Measurements from ENCODE around the gene GALK2. TPM values are rescaled to one million over a fixed set of nuclear protein-coding genes. Genes with fewer than 3 reads are reported as not detected.
"Not testable (repeated sequence)": the region's sequence is repeated elsewhere in the genome, so short reads cannot be mapped to it uniquely, and the experiment has no call there.

The GALK2 gene
- total RNA-seq, 1 experiment from 2014 or later: 27.0 TPM

DNA sequence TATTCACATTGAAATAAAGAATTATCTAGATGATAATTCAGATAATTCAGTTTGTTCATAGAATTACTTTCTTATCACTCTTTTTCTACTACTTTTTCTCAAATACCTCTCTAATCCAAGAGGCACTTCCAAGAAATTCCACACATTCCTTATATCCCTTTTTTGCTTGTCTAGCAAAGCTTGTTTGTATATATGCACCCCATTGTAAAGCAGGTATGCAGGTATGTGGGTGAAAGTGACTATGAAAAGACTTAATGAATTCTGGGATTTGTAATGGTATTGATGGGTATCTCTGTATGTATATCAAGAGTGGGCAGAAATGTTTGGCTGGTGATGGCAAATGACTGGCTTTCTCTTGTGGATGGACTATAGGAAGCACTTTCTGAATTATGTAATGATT is 158.9 kb downstream of the GALK2 start:
- H3K79me2 ChIP-seq (ENCODE audit: low read length): no peaks in the 10 kb centered on the region
- H4K20me1 ChIP-seq (ENCODE audit: insufficient read depth, low read depth, low read length): no peaks in the 10 kb centered on the region
- H2AFZ ChIP-seq (ENCODE audit: low read length): no peak overlapping the region
- H3K36me3 ChIP-seq (ENCODE audit: insufficient read depth, low read length): no peaks in the 10 kb centered on the region
- no peak overlapping the region for H3K4me2 ChIP-seq (ENCODE audit: low read depth, low read length, poor library complexity, severe bottlenecking)
- H3K9ac ChIP-seq (ENCODE audit: low read length): no peak overlapping the region
- no peaks in the 10 kb centered on the region for H3K4me1 ChIP-seq (ENCODE audit: low read length)
- no peak overlapping the region for H3K4me3 ChIP-seq (ENCODE audit: low read length)
- no peaks in the 10 kb centered on the region for H3K9me2 ChIP-seq (replicated peaks; ENCODE audit: insufficient read depth, low read length)
- no peaks in the 10 kb centered on the region for H3K27me3 ChIP-seq (ENCODE audit: low read length)
- DNase-seq: no peak
- no peak overlapping the region for H3K27ac ChIP-seq (ENCODE audit: low read length)
- H3K9me3 ChIP-seq (ENCODE audit: low read length): no peaks in the 10 kb centered on the region

- DNase-seq: no peak
- no peaks in the 10 kb centered on the region for H4K20me1 ChIP-seq (ENCODE audit: insufficient read depth, low read depth, low read length)
Measured at GRCh38 chr15:49330166-49330565, 160.1 kb downstream of the GALK2 start.

GRCh38 chr15:49331442-49331841 is 161.4 kb downstream of the GALK2 start:
- Histone ChIP-seq H3K27me3 (ENCODE audit: low read length) (no peaks in the 10 kb centered on the region), H3K36me3 (ENCODE audit: insufficient read depth, low read length) (no peaks in the 10 kb centered on the region), H3K4me2 (ENCODE audit: low read depth, low read length, poor library complexity, severe bottlenecking) (no peak overlapping the region), H4K20me1 (ENCODE audit: insufficient read depth, low read depth, low read length) (no peaks in the 10 kb centered on the region), H3K9me3 (ENCODE audit: low read length) (no peaks in the 10 kb centered on the region), H3K9me2 (replicated peaks; ENCODE audit: insufficient read depth, low read length) (no peaks in the 10 kb centered on the region), H3K4me3 (ENCODE audit: low read length) (no peak overlapping the region), H3K4me1 (ENCODE audit: low read length) (no peaks in the 10 kb centered on the region), H3K27ac (ENCODE audit: low read length) (no peak overlapping the region), H3K79me2 (ENCODE audit: low read length) (no peaks in the 10 kb centered on the region), H2AFZ (ENCODE audit: low read length) (no peak overlapping the region), H3K9ac (ENCODE audit: low read length) (no peak overlapping the region)
- DNase-seq: no peak

More at GRCh38 chr15:49330166-49330565, 160.1 kb downstream of the GALK2 start:
- H3K9me3 ChIP-seq (ENCODE audit: low read length): no peaks in the 10 kb centered on the region
- H3K9me2 ChIP-seq (replicated peaks; ENCODE audit: insufficient read depth, low read length): no peaks in the 10 kb centered on the region
- H3K4me3 ChIP-seq (ENCODE audit: low read length): no peak overlapping the region
- no peak overlapping the region for H3K27ac ChIP-seq (ENCODE audit: low read length)
- no peaks in the 10 kb centered on the region for H3K4me1 ChIP-seq (ENCODE audit: low read length)
- H3K79me2 ChIP-seq (ENCODE audit: low read length): no peaks in the 10 kb centered on the region
- H2AFZ ChIP-seq (ENCODE audit: low read length): no peak overlapping the region
- no peak overlapping the region for H3K4me2 ChIP-seq (ENCODE audit: low read depth, low read length, poor library complexity, severe bottlenecking)
- H3K27me3 ChIP-seq (ENCODE audit: low read length): no peaks in the 10 kb centered on the region
- H3K36me3 ChIP-seq (ENCODE audit: insufficient read depth, low read length): no peaks in the 10 kb centered on the region
- no peak overlapping the region for H3K9ac ChIP-seq (ENCODE audit: low read length)

DNA sequence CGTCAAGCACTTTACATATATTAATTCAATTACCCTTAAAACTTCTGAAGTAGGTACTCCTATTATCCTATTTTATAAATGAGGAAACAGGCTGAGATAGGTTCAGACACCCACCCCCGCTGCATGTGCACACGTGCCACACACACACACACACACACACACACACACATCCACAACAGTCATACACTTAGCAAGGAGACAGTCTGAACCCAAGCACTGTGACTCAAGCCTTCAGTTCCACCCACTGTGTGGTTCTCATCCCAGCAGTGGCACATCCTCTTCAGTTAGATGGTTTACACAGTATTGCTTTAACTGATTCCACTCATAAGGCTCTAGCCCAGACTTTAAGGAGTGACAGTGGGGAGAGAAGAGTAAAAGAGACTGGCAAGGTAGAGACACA is 161.9 kb downstream of the GALK2 start:
- Histone ChIP-seq H3K27me3 (ENCODE audit: low read length) (no peaks in the 10 kb centered on the region), H3K4me2 (ENCODE audit: low read depth, low read length, poor library complexity, severe bottlenecking) (no peak overlapping the region), H3K4me3 (ENCODE audit: low read length) (no peak overlapping the region), H3K27ac (ENCODE audit: low read length) (no peak overlapping the region), H3K79me2 (ENCODE audit: low read length) (no peaks in the 10 kb centered on the region), H3K4me1 (ENCODE audit: low read length) (no peaks in the 10 kb centered on the region), H2AFZ (ENCODE audit: low read length) (no peak overlapping the region), H3K36me3 (ENCODE audit: insufficient read depth, low read length) (no peaks in the 10 kb centered on the region), H3K9me2 (replicated peaks; ENCODE audit: insufficient read depth, low read length) (no peaks in the 10 kb centered on the region), H4K20me1 (ENCODE audit: insufficient read depth, low read depth, low read length) (no peaks in the 10 kb centered on the region), H3K9ac (ENCODE audit: low read length) (no peak overlapping the region), H3K9me3 (ENCODE audit: low read length) (no peaks in the 10 kb centered on the region)
- DNase-seq: no peak

DNA sequence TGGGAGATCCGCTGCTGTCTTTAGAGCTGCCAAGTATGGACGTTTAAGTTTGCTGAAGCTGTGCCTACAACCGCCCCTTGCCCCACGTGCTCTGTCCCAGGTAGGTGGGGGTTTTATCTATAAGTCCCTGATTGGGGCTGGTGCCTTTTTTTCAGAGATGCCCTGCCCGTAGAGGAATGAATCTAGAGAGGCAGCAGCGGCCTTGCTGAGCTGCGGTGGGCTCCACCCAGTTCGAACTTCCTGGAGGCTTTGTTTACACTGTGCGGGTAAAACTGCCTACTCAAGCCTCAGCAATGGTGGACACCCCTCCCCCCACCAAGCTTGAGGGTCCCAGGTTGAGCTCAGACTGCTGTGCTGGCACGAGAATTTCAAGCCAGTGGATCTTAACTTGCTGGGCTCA is 169.6 kb downstream of the GALK2 start:
- Histone ChIP-seq H3K27me3 (ENCODE audit: low read length) (no peaks in the 10 kb centered on the region), H2AFZ (ENCODE audit: low read length) (no peak overlapping the region), H3K4me2 (ENCODE audit: low read depth, low read length, poor library complexity, severe bottlenecking) (no peak overlapping the region), H3K9ac (ENCODE audit: low read length) (no peak overlapping the region), H3K9me2 (replicated peaks; ENCODE audit: insufficient read depth, low read length) (no peaks in the 10 kb centered on the region), H3K36me3 (ENCODE audit: insufficient read depth, low read length) (no peaks in the 10 kb centered on the region), H3K9me3 (ENCODE audit: low read length) (no peaks in the 10 kb centered on the region), H3K4me1 (ENCODE audit: low read length) (no peaks in the 10 kb centered on the region), H3K4me3 (ENCODE audit: low read length) (no peak overlapping the region), H3K79me2 (ENCODE audit: low read length) (no peaks in the 10 kb centered on the region), H4K20me1 (ENCODE audit: insufficient read depth, low read depth, low read length) (no peaks in the 10 kb centered on the region), H3K27ac (ENCODE audit: low read length) (no peak overlapping the region)
- no peak for DNase-seq

DNA sequence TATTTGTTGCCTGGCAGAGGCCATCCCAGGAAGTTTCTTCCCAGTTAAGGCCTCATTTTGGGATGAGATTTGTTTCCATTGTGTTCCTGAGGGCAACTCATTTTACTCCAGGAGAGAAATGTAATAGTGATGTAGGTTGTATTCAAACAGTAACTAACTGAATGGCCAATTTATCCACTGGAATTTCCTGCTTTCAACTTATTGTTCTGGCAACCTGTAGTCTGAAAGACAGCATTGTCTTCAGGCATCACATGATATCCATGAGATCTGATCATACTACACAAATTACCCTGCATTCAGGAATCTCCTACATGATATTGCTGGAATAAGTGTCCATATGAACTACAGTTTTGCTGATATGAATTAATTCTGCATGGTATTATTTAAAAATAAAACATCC is 173.5 kb downstream of the GALK2 start:
- Histone ChIP-seq H3K4me3 (ENCODE audit: low read length) (no peak overlapping the region), H3K9me2 (replicated peaks; ENCODE audit: insufficient read depth, low read length) (no peaks in the 10 kb centered on the region), H3K9me3 (ENCODE audit: low read length) (no peaks in the 10 kb centered on the region), H3K79me2 (ENCODE audit: low read length) (no peaks in the 10 kb centered on the region), H3K27ac (ENCODE audit: low read length) (no peak overlapping the region), H3K9ac (ENCODE audit: low read length) (no peak overlapping the region), H3K4me2 (ENCODE audit: low read depth, low read length, poor library complexity, severe bottlenecking) (no peak overlapping the region), H3K4me1 (ENCODE audit: low read length) (no peaks in the 10 kb centered on the region), H3K36me3 (ENCODE audit: insufficient read depth, low read length) (no peaks in the 10 kb centered on the region), H2AFZ (ENCODE audit: low read length) (no peak overlapping the region), H4K20me1 (ENCODE audit: insufficient read depth, low read depth, low read length) (no peaks in the 10 kb centered on the region), H3K27me3 (ENCODE audit: low read length) (no peaks in the 10 kb centered on the region)
- no peak for DNase-seq

DNA sequence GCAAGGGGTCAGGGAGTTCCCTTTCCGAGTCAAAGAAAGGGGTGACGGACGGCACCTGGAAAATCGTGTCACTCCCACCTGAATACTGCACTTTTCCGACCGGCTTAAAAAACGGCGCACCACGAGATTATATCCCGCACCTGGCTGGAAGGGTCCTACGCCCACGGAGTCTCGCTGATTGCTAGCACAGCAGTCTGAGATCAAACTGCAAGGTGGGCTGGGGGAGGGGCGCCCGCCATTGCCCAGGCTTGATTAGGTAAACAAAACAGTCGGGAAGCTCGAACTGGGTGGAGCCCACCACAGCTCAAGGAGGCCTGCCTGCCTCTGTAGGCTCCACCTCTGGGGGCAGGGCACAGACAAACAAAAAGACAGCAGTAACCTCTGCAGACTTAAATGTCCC is 184.4 kb downstream of the GALK2 start:
- H3K4me1 ChIP-seq (ENCODE audit: low read length); H2AFZ ChIP-seq (ENCODE audit: low read length); H3K9me3 ChIP-seq (ENCODE audit: low read length); DNase-seq; H3K9me2 ChIP-seq (replicated peaks; ENCODE audit: insufficient read depth, low read length); H4K20me1 ChIP-seq (ENCODE audit: insufficient read depth, low read depth, low read length); H3K79me2 ChIP-seq (ENCODE audit: low read length); H3K9ac ChIP-seq (ENCODE audit: low read length); H3K27ac ChIP-seq (ENCODE audit: low read length); H3K4me2 ChIP-seq (ENCODE audit: low read depth, low read length, poor library complexity, severe bottlenecking); H3K27me3 ChIP-seq (ENCODE audit: low read length); H3K36me3 ChIP-seq (ENCODE audit: insufficient read depth, low read length); H3K4me3 ChIP-seq (ENCODE audit: low read length): not testable (repeated sequence)

DNA sequence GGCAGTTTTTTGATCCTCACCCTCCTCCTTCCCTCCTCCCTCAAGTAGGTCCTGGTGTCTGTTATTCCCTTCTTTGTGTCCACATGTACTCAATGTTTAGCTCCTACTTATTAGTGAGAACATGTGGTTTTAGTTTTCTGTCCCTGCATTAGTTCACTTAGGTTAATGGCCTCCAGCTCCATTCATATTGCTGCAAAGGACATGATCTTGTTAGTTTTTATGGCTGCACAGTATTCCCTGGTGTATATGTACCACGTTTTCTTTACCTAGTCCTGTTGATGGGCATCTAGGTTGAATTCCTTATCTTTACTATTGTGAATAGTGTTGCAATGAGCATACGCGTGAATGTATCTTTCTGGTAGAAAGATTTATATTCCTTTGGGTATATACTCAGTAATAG is 191.3 kb downstream of the GALK2 start:
- Histone ChIP-seq H3K36me3 (ENCODE audit: insufficient read depth, low read length) (no peaks in the 10 kb centered on the region), H3K9me3 (ENCODE audit: low read length) (no peaks in the 10 kb centered on the region)

GRCh38 chr15:49366496-49366895 is 196.4 kb downstream of the GALK2 start:
- Histone ChIP-seq H3K79me2 (ENCODE audit: low read length) (no peaks in the 10 kb centered on the region), H3K27me3 (ENCODE audit: low read length) (no peaks in the 10 kb centered on the region), H3K9ac (ENCODE audit: low read length) (no peak overlapping the region), H4K20me1 (ENCODE audit: insufficient read depth, low read depth, low read length) (no peaks in the 10 kb centered on the region), H3K4me2 (ENCODE audit: low read depth, low read length, poor library complexity, severe bottlenecking) (no peak overlapping the region), H3K4me3 (ENCODE audit: low read length) (no peak overlapping the region), H3K4me1 (ENCODE audit: low read length) (no peaks in the 10 kb centered on the region), H2AFZ (ENCODE audit: low read length) (no peak overlapping the region), H3K36me3 (ENCODE audit: insufficient read depth, low read length) (no peaks in the 10 kb centered on the region), H3K27ac (ENCODE audit: low read length) (no peak overlapping the region), H3K9me2 (replicated peaks; ENCODE audit: insufficient read depth, low read length) (no peaks in the 10 kb centered on the region), H3K9me3 (ENCODE audit: low read length) (no peaks in the 10 kb centered on the region)
- DNase-seq: no peak

More for the DNA sequence above, 191.3 kb downstream of the GALK2 start:
- H2AFZ ChIP-seq (ENCODE audit: low read length): no peak overlapping the region
- no peaks in the 10 kb centered on the region for H4K20me1 ChIP-seq (ENCODE audit: insufficient read depth, low read depth, low read length)
- H3K4me2 ChIP-seq (ENCODE audit: low read depth, low read length, poor library complexity, severe bottlenecking): no peak overlapping the region
- H3K4me1 ChIP-seq (ENCODE audit: low read length): no peaks in the 10 kb centered on the region
- no peak overlapping the region for H3K9ac ChIP-seq (ENCODE audit: low read length)
- no peak overlapping the region for H3K27ac ChIP-seq (ENCODE audit: low read length)
- no peak for DNase-seq
- H3K79me2 ChIP-seq (ENCODE audit: low read length): no peaks in the 10 kb centered on the region
- no peaks in the 10 kb centered on the region for H3K9me2 ChIP-seq (replicated peaks; ENCODE audit: insufficient read depth, low read length)
- H3K4me3 ChIP-seq (ENCODE audit: low read length): no peak overlapping the region
- no peaks in the 10 kb centered on the region for H3K27me3 ChIP-seq (ENCODE audit: low read length)

All from Karpas-422 (cell line).